OCI-LY1 (cell line): ENCODE results near the gene CTNND2.

ENCODE experiments used
- EZH2 ChIP-seq: fragments of 200-600 bp; sonication (generic), shearing (Covaris generic); IDR thresholded peaks from 2 replicates; pipeline ENCODE4 v1.8.0; 2017; ENCODE audit warnings: borderline replicate concordance, mixed run types, mild to moderate bottlenecking, antibody characterized with exemption, low read length, moderate library complexity, mixed read lengths
- TF ChIP-seq, protein P1 (sequence below): fragments of 200-600 bp; sonication (generic), shearing (Covaris generic); IDR thresholded peaks from 2 replicates; pipeline ENCODE4 v1.5.1; 2017; ENCODE audit warnings: mild to moderate bottlenecking, antibody characterized with exemption, low read length, moderate library complexity, mixed read lengths

DNA sequence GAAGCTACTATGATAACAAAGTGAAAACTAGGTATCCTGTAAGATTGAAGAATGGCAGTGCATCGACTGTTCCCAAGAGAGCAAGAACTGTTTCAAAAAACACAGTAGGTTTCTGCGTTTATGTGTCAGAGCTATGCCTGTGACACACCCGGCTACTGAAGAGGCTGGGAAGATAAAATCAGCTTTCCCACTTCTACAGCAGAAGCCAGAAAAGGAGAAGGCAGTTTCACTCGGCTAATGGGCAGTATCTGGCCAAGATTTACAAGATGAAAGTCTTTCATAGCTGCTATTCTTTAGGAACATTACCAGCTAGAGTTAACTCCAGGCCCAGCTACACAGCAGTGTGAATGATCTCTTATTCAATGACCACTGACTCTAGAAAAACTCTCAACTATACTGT lies 195.2 kb downstream of the CTNND2 start:
- TF ChIP-seq, protein P1, sequence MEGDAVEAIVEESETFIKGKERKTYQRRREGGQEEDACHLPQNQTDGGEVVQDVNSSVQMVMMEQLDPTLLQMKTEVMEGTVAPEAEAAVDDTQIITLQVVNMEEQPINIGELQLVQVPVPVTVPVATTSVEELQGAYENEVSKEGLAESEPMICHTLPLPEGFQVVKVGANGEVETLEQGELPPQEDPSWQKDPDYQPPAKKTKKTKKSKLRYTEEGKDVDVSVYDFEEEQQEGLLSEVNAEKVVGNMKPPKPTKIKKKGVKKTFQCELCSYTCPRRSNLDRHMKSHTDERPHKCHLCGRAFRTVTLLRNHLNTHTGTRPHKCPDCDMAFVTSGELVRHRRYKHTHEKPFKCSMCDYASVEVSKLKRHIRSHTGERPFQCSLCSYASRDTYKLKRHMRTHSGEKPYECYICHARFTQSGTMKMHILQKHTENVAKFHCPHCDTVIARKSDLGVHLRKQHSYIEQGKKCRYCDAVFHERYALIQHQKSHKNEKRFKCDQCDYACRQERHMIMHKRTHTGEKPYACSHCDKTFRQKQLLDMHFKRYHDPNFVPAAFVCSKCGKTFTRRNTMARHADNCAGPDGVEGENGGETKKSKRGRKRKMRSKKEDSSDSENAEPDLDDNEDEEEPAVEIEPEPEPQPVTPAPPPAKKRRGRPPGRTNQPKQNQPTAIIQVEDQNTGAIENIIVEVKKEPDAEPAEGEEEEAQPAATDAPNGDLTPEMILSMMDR, result no peak
- TF ChIP-seq EZH2, result no peak
